ENCODE measurements around the gene ZBTB7A.

ZBTB7A gene

GRCh38 chr19:4096049-4096892 is 29.6 kb upstream of the ZBTB7A start:
- no peak overlapping the region for H3K27ac ChIP-seq
- DNase-seq, result no peak
- H3K4me3 ChIP-seq (ENCODE audit: low read depth, low read length), result no peak overlapping the region
- H3K27me3 ChIP-seq (ENCODE audit: insufficient read depth, low read depth, severe bottlenecking), result no peaks in the 10 kb centered on the region
- TF ChIP-seq, protein P1, sequence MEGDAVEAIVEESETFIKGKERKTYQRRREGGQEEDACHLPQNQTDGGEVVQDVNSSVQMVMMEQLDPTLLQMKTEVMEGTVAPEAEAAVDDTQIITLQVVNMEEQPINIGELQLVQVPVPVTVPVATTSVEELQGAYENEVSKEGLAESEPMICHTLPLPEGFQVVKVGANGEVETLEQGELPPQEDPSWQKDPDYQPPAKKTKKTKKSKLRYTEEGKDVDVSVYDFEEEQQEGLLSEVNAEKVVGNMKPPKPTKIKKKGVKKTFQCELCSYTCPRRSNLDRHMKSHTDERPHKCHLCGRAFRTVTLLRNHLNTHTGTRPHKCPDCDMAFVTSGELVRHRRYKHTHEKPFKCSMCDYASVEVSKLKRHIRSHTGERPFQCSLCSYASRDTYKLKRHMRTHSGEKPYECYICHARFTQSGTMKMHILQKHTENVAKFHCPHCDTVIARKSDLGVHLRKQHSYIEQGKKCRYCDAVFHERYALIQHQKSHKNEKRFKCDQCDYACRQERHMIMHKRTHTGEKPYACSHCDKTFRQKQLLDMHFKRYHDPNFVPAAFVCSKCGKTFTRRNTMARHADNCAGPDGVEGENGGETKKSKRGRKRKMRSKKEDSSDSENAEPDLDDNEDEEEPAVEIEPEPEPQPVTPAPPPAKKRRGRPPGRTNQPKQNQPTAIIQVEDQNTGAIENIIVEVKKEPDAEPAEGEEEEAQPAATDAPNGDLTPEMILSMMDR (IDR thresholded peaks at IDR 0.05; ENCODE audit: low read depth, low read length), result no peak
- no peaks in the 10 kb centered on the region for H3K9me3 ChIP-seq (ENCODE audit: severe bottlenecking)
- H3K36me3 ChIP-seq, result peaks cover 71% of the 10 kb centered on the region

DNA sequence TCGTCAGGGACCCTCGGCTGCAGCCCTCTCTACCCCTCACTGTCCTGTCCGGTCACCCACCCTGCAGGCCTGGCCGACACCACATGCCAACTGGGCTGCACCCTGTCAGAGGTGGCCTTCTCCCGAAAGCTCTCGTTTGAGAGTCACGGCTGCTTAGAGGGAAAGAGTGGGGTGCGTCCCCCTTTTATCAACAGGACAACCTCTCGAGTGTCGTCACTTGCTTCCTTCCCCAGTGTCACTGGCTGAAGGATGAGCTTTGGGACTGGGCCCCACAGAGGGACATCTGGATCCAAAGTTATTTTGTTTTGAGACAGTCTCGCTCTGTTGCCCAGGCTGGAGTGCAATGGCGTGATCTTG is 28.8 kb upstream of the ZBTB7A start:
- Histone ChIP-seq H3K27me3 (ENCODE audit: insufficient read depth, low read depth, severe bottlenecking) (no peaks in the 10 kb centered on the region), H3K36me3 (peaks cover 65% of the 10 kb centered on the region), H3K27ac (no peak overlapping the region), H3K4me3 (ENCODE audit: low read depth, low read length) (no peak overlapping the region), H3K9me3 (ENCODE audit: severe bottlenecking) (no peaks in the 10 kb centered on the region)
- TF ChIP-seq, protein P1 (IDR thresholded peaks at IDR 0.05; ENCODE audit: low read depth, low read length), result no peak
- DNase-seq, result no peak

DNA sequence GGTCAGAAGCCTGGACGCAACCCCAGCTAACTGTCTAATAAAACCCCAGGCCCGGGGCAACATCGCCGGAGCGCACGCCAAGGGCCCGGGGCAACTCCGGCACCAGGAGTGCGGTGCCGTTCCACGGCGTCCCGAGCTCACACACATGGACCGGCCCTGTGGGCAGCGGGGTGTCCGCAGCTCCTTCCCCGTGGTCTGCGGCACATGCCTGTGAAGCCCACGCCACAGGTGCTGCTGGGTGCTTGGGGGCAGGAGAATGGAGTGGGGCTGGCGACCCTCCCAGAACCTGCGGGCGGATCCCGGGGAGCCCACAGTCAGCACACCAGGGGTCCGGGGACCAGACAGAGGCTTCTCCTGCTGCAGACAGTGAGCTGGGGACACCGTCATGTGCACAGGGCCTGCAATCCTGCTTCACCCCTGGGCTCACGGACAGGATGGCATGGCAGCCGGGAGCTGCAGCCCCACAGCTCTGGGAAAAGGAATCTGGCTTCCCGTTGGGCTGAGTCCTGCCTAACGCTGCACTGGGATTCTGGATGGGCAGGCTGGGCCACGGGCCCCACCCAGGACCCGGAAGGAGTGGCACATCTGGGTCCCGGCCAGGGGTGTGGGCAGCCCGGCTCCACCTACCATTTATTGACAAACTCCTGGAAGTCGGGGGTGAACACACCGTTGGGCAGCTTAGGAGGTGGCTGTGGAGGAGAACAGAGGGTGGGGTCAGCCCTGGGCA is 28.2 kb upstream of the ZBTB7A start:
- H3K27ac ChIP-seq, result no peak overlapping the region
- H3K9me3 ChIP-seq (ENCODE audit: severe bottlenecking), result no peaks in the 10 kb centered on the region
- TF ChIP-seq, protein P1 (IDR thresholded peaks at IDR 0.05; ENCODE audit: low read depth, low read length), result no peak
- H3K4me3 ChIP-seq (ENCODE audit: low read depth, low read length), result no peak overlapping the region
- H3K27me3 ChIP-seq (ENCODE audit: insufficient read depth, low read depth, severe bottlenecking), result no peaks in the 10 kb centered on the region
- H3K36me3 ChIP-seq, result peaks cover 64% of the 10 kb centered on the region
- DNase-seq, result no peak

DNA sequence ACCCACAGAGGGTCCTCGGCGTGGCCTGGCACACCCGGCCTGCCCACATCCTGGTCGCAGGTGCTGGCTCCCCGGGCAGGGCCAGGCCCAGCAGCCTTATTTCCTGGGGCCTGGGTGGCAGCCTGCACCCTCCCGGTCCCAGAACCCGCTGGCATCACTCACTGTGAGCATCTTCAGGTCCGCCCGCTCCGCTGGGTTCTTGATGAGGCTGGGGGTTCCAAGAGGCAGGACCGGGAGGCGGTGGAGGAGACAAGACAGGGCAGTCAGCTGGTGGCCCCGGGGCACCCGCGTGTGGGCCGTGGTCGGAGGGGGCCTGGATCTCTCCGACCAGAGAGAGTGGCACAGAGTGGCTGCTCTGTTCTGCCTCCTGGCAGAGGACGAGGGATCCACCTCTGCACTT is 27.6 kb upstream of the ZBTB7A start:
- DNase-seq, result no peak
- H3K27ac ChIP-seq, result no peak overlapping the region
- no peak overlapping the region for H3K4me3 ChIP-seq (ENCODE audit: low read depth, low read length)
- no peaks in the 10 kb centered on the region for H3K9me3 ChIP-seq (ENCODE audit: severe bottlenecking)
- H3K36me3 ChIP-seq, result peaks cover 64% of the 10 kb centered on the region
- TF ChIP-seq, protein P1 (IDR thresholded peaks at IDR 0.05; ENCODE audit: low read depth, low read length), result no peak
- H3K27me3 ChIP-seq (ENCODE audit: insufficient read depth, low read depth, severe bottlenecking), result no peaks in the 10 kb centered on the region

GRCh38 chr19:4093643-4094175 is 27.0 kb upstream of the ZBTB7A start:
- no peak overlapping the region for H3K4me3 ChIP-seq (ENCODE audit: low read depth, low read length)
- H3K27ac ChIP-seq, result no peak overlapping the region
- TF ChIP-seq, protein P1 (IDR thresholded peaks at IDR 0.05; ENCODE audit: low read depth, low read length), result no peak
- peaks cover 60% of the 10 kb centered on the region for H3K36me3 ChIP-seq
- H3K27me3 ChIP-seq (ENCODE audit: insufficient read depth, low read depth, severe bottlenecking), result no peaks in the 10 kb centered on the region
- no peak for DNase-seq
- no peaks in the 10 kb centered on the region for H3K9me3 ChIP-seq (ENCODE audit: severe bottlenecking)
